K562 (cell line): ENCODE results near the gene OCA2.

Experiments used
- ARHGAP35 ChIP-seq: fragments of 450-650 bp; IDR thresholded peaks from 2 replicates; pipeline ENCODE4 v1.6.1; 2018; ENCODE audit not compliant: partially characterized antibody
- CHAMP1 ChIP-seq: fragments of 450-650 bp; IDR thresholded peaks from 2 replicates; pipeline ENCODE4 v1.6.1; 2016; ENCODE audit warnings: mild to moderate bottlenecking
- ZNF12 ChIP-seq: sonication (generic); formaldehyde crosslinking; IDR thresholded peaks from 2 replicates; pipeline ENCODE4 v1.4.0; 2020; ENCODE audit warnings: mild to moderate bottlenecking, missing genetic modification reagents

GRCh38 chr15:28114114-28114455 lies 15.0 kb upstream of the OCA2 start:
- TF ChIP-seq ZNF12 (no peak), ARHGAP35 (no peak), CHAMP1 (no peak)
